Activated T-helper 1 cell treated with anti-CD3 and anti-CD28 coated beads, Interleukin-2, amount 50 U/mL, for 16 hours (primary cell): ENCODE data around the gene PIEZO1.

Experiments used
- DNase-seq, 2 donors: peaks; one replicate each; pipeline ENCODE4 v3.0.0-alpha.2; 2020; ENCODE audit warnings: low read depth in 1 of 2, low spot score in 1 of 2

The PIEZO1 gene

DNA sequence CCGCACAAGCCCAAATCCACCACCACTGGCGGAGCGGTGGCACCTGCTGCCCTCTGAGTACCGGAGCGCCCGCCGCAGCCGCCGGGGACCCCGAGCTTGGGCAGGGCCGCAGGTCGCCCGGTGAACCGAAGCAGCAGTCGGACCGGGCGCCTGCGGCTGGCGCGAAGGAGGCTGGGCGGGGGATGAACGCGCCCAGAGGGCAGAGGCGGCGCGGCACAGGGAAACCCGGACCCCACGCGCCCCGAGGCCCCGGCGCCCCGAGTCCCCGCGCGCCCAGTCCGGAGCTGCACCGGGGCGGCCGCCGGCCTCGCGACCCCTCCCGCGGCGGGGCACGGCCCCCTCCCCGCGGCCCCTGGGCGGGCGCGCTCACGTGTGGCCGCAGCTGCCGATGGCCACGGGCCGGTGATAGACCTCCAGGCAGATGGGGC is 79.2 kb downstream of the PIEZO1 start:
- DNase-seq = no peak

DNA sequence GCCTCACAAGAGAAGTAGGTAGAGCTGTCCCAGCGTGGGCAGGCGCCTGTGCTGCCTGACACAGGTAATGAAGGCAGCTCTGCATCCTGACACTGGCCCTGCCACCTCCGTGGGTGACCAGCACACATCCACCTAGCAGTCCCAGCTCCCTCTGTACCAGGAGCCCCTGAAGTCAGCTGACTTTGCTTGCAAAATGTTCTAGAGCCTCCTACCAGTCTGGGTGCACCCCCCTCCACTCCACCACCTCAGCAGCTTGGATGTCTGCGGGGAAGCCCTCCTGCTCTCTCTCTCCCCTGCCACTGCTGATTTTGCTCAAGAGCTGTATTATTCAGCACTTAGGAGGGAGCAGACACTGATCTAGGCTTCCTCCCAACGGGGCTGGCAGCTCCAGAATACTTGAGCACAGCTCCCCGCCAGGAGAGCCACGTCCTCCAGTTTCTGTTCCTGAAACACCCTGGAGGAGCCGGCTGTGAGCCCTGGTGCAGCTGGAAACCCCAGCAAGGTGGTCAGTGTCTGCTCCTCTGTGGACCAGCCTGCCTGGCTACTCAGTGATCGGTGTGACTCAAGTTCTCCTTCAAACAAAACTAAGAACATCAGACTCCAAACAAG is 79.8 kb downstream of the PIEZO1 start:
- DNase-seq = no peak

DNA sequence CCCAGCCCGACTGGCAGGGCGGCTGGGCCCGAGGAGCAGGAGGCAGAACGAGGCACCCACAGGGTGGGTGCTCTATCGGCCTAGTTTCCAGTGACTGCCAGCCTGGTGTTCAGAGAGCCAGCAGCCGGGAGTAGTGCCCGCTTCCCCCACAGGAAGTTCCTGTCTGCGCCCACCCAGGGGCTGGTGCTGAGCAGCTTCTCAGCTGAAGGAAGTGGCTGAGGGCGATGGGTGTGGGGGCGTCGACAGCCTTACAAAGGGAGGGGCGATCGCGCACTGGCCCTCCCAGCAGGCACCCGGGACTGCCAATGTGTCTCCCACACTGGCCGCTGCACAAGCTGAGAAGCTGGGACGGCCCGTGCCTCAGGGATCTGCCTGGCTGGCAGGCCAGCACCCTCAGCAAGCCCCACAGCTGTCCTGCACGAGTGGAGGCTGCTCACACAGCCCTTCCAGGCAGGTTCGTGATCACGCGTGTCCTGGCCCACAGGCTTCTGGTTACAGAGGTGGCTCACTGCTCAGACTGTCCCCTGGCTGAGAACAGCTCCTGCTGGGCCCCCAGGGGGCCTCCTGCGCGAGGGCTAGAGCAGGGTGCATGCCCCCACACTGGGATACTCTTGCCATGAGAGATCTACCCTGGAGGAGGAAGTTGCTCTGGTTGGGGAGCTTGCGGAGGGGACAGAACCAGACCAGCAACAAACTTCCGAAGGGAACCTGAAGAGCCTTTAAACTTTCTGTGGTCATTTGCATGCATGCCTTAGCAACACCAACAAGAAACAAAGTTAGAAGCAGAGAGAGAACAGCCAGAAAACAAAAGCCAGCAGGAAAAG is 81.3 kb downstream of the PIEZO1 start:
- DNase-seq = peak; percentile 37 to 48

DNA sequence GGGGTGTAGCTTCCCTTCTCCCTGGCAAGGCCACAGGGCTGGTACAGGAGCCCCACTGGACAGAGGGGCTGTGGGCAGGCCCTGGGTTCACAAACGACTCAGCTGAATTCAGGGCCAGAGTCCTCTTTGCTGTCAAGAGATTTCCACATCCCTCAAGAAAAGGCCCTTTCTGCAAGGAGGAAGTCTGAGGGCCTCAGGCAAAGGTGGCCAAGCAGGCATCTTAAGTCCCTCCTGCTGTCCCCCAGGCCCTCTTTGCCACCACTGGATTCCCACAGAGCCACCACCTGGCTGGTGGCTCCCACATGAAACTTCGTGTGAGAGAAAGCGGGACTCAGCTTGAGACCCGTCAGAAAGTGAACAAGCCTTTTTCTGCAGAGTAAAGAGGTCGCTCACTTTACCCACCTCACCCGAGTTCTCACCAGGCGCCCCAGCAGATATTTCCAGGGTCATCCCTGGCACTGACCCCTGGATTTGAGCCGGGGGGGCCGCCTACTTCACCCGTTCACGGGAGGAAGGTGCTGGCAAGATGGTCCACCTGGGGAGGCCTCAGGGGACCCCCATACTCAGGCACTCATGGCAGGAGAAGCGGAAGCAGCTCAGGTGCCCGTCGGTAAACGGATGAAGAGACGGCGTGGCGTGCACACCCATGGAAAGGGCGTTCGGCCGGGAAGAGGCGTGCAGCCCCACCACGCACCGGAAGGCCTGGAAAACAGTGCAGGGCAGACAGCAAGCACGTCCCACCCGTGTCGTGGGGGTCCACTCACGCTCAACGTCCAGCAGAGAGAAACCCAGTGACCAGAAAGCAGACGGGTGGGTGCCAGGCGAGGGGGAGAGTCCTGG is 82.4 kb downstream of the PIEZO1 start:
- no peak for DNase-seq

DNA sequence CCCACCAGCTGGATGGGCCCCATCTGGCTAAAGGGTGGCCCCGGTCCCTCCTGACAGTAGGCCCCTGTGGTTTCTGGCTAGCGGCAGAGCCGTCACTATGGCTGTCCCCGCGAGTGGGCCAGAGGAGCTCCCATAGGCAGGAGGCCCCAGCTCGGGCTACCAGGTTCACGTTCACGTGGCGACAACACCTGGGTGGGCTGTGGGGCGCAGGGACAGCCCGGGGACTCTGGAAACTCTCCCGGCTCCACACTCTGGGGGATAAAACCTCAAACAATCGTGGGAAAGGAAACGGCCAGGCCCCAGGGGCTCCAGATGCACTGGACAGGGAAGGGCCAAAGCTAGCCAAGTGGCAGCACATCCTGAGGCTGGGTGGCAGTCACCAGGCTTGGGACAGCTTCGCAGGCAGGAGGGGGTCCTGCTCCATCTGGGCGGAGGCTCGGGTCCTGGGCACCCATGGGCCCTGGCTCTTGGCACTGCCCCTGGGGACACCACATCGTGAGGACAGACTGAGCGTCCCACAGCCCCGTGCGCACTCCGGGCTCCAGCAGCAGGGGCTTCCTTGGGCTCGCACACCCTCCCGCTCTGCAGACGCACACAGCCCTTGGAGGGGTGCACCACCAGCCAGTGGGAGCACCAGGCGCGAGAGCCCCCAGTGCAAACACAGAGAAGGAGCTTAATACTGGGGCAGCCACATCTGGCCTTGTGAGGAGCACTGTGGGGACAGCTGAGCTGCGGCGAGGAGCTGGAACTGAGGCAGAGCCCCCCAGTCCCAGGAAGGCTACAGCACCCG is 83.2 kb downstream of the PIEZO1 start:
- DNase-seq = no peak

DNA sequence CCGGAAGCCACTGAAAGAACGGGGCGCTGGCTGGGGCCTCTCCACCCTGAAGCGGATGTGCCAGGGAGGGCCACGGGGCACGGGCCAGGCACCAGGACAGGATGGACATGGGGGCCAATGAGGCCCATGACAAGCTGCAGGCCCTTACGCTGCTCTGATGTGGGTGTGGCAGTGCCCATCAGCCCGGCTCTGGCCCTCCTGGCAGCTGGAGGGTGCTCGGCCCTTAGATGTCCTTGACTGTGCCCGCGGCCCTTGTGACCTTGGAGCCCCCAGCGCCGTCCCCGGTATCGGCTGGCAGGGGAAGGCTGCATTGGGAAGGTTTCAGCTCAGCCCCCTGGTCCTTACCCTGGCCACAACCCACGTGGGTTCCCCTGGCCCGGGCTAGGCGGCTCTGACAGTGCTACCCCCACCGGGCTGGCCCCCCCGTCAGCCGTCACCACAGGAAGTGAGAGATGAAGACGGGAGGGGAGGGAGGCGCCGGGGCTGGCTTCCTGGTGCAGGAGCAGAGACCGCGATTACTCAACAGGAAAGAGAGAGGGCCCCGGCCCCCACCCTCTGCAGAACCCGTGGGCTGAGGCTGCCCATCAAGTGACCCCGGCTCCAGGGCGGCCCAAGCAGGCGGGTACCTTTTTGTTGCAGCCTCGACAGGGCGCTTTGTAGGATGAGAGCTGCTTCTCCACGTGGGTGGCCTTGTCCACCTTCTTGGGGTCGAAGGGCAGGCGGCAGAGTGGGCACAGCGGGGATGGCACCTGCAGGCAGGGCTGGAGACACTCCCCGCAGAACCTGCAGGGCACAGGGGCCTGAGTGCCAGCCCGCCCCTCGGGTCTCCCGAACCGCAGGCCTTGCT is 84.2 kb downstream of the PIEZO1 start:
- peak; percentile 93 to 94 for DNase-seq

DNA sequence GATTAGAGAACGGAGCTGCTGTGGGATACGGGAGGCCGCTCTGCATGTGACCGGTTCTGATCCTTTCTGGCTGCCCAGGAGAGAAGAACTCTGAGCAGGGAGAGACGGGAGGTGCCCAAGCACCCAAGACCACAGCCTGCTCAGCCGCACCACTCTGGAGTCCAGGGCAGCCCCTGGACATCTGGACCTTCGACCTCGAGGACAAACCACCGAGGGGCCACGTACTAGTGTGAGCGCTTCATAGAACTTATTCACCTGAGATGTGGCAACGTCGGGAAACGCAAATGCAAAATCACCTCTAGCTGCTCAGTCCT is 84.7 kb downstream of the PIEZO1 start:
- no peak for DNase-seq

DNA sequence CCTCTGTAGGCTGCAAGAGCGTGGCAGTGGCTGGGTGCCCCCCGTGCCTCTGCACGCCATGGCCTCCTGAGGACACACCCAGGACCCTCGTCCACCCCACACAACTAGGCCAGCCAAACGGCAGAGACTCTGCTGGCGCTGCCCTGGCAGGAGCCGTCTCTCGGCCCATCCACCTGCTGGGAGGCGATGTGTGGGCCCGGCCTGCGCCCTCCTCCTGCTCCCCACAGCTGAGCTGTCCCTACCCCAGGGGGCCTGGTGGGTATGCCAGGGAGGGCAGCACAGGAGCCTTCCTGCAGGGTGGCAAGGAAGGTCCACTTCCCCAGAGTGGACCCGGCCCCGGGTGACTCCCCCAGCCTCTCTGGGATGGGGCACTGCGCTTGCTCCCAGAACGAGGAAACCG is 85.8 kb downstream of the PIEZO1 start:
- DNase-seq = no peak

DNA sequence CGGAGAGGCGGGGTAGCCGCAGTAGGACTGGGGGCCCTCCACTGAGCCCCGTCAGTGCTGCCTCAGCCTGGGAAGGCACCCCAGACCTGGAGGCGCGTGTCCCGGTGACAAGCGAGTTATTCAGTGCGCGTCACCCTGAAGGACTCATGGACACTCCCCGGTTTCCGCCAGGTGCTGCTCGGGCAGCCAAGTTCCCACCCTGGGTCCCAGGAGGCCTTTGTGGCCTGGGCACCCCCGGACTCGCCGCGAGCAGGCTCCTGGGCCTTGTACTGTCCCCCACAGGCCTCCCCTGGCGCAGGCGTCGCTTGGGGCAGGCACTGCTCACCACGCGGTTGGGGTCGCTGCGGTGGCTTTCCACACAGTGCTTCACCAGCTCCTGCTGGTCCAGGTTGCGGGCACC is 86.4 kb downstream of the PIEZO1 start:
- DNase-seq = no peak

DNA sequence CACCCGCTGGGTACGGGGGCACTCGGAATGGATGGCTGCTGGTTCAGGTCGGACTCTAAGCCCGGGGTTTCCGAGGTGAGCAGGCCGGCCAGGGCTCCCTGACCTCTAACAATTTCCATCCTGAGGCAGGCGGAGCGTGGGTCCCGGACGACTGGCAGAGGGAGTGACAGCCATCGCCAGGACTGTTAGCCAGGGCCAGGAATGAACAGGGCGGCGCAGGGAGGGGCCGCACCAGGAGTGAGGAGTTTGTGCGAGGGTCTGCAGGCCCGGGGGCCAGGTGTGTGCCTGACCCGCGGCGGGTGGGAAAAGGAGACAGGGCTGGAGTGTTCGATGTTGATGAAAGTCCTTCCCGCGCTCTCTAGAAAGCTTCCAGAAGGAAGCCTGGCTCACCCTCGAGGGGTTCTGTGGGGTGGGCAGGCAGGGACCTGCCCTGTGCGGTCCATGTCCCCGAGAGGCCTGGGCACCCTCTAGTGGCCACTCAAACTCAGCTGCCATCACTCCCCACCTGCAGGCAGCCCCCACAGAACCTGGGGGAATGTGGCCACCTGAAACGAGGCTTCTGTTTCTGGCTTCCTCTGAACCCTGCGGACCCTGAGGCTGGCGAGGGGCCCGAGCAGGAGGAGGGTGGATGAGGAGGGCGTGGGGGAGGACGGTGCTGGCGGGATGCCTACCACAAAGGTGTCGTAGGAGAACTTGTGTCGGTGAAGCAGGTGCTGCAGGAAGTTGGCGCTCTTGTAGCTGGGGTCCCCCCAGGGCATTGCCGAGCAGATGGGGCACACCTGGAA is 87.0 kb downstream of the PIEZO1 start:
- DNase-seq = no peak

DNA sequence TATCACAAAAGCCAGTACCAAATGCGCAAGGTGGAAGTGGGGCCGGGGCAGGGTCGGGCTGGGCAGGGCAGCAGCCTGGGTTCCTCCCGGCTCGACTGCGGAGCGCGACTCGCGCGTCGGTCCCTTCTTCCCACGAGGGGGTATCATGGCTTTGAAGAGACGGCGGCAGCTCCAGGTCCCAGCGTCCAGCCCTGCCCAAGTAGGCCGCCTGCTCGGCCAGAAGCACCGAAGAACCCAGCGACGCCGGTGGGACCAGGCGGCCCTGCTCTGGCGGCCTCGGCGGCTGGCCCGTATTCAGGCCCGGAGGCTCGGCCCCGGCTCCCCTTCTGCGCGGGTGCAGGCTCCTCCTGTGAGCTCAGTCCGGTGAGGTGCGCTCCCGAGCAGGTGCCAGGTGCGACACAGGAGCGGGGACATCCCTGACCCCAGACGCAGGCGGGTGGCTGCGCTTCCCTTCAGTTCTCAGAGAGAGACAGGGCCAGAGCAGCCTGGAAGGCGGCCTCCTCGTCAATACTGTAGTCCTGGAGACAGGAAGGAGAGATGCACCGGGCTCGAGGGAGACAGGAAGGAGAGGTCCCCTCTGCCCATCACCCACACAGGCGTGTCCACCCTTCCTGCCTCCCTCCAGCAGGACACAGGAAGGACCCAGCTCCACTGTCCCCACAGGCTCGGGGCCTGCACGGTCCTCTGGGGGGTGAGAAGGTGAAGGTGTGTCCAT is 87.7 kb downstream of the PIEZO1 start:
- DNase-seq = no peak

DNA sequence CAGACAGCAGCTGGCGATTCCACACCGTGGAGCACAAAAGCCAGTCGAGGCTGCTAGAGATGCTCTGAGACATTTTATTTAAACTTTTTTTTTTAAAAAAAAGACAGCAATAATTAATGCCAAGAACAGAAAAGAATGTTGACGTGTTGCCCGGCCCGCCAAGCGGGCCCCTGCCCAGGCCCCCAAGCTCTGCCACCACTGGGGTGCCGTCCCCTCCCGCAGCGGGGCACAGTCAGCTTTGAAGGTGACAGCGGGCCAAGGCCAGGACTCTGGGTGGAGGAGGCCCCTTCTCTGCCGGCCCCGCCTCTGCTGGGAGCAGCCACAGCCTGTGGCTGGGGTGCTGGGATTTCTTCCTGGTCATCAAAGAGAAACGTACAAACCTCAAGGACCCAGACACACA is 88.6 kb downstream of the PIEZO1 start:
- DNase-seq = no peak

DNA sequence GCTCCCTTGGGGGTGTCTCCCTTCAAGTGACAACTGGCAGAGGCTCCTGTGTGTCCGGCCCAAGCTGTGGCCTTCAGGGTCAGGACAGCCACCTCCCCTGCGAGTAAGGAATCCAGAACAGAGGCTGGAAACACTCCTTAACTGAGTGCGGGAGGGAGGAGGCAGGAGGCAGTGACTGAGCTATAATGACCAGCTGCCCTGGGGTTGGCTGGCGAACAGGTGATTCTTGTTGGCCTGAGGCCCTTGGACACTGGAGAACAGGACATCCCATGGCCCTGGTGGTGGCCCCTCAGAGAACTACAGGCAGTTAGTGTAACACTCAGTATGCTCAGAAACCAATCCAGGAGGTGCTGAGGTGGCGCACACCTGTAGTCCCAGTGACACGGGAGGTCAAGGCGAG is 89.3 kb downstream of the PIEZO1 start:
- no peak for DNase-seq

DNA sequence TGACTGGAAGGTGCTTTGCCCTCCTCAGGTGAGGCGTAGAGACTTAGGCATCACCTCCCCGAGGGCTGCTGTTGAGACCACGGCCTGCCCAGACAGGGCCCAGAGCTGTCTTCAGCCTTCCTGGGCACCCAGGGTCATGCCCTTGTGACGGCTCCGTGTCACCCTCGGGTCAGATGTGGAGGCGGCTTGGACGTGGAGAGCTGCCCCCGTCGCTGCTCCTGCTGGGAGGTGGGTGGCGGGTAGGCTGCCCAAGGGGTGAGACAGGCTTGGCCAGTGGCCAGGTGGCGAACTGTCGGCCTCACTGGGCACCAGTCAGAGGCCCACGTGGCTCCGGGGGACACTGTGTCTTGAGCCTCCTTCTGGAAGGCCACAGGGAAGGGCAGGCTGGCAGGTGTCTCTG is 89.8 kb downstream of the PIEZO1 start:
- no peak for DNase-seq

DNA sequence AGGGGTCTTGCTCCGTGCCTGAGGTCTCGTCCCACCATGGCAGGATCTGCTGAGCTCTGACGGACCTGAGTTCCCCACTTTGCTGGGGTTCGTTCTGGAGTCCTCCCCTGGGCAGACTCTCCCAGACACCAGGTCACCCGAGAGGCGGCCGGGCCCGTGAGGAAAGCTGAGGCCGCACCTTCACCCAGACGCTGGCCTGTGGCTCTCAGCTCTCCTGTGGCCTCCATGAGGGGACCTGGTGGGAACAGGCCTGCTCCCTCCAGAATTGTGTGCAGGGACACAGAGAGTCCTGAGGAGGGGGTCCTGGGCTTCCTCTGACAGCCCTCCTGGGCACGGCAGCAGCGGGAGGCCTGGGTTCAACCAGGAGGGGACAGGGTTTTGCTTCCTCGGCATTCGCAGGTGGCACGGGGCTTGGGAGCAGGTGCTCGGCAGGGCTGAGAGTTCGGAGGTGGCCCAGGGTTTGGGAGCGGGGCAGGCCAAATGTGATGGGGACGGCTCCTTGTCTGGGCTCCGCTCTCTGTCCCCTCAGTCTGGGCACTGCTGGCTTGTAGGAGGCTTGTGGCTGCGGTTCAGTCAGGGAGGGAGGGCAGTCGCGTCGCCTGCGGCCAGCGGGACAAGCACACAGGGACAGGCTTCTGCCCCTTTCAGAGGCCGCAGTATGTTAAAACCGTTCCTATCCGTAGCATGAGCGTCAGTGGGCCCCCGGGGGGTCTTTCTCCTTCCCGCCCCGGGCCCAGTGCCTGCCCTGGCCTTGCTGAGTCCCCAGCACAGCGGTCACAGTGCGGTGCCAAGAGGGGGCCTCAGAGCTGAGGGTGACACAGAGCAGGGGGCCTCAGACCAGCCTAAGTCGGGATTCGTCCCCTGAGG is 90.6 kb downstream of the PIEZO1 start:
- DNase-seq = no peak

DNA sequence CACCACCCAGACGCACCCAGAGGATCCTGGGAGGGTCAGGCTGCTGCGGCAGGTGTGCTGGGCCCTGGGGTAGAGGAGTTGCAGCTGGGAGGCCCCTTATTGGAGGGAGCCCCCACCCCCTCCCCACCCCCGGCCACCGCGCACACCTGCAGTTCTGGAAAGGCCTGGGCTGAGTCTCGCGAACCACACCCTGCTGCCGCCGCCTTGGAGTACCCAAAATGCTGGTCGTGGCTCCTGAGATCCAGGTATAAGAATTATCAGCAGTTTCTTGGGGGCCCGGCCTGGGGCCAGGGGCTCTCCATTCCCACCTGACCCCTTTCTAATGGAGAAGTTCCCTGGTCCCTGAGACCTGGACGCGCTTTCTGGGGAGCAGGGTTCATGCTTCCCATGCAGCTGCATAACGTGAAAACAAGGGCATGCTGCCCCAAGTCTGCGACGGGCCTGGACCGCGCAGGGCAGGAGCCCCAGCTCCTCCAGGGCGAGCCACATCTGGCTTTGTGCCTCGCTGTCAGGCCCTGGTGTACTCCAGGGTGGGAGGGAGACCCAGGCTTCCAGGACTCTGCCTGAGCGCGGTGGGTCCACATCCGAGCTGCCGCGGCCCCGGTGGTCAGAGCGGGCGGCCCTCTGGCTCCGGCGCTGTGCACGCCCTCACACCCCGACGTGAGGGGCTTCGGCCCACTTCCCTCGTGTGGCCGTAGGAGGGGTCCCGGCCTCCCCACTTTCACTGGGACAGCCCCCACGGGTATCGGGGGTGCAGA is 91.4 kb downstream of the PIEZO1 start:
- DNase-seq = no peak

DNA sequence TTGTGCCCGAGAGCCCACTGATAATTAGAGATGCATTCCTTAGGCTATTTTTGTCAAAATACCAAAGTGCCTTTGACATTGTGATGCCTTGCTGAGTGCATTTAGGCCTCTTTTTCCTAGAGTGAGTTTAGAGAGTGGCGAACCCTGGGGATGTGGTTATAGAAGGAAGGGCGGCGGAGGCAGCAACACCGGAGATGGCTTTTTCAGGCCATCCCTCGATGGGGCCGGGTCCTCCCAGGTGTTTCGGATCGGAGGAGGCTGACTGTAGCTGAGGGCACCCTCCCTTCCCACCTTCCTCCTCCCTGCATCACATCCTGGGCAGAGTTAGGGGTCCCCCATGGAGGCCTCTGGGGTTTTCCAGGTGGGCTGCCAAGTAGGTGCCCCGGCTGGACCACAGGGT is 92.2 kb downstream of the PIEZO1 start:
- no peak for DNase-seq
